OCI-LY3 (cell line): ENCODE data around the gene PLEKHM1.

Experiments used
- EZH2phosphoT487 ChIP-seq: fragments of 200-600 bp; shearing (Covaris generic); IDR thresholded peaks from 2 replicates; pipeline ENCODE4 v1.6.1; 2018; ENCODE audit warnings: antibody characterized with exemption, mixed run types, low read depth
- TF ChIP-seq, protein P1 (sequence below): fragments of 200-600, 300-600 bp; sonication (generic); IDR thresholded peaks from 2 replicates; pipeline ENCODE4 v1.5.1; 2014; ENCODE audit warnings: antibody characterized with exemption, low read length, low read depth

DNA sequence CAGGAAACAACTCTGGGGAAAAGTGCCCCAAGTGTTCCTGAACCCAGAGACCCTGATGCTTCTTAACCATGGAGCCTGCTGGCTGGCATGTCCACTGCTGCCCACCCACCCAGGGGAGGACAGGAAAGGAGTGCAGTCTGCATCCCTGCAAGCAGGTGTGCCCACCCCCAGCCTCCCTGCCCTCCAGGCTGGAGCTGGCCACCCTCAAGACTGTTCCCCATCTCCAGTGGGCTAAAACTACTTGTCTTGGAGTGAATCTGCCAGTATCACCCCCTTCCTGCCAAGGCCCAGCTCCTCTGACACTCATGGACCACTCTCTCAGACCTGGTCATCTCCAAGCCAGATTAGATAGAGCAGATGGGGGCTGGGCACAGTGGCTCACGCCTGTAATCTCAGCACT is 87.6 kb downstream of the PLEKHM1 start:
- TF ChIP-seq, protein P1, sequence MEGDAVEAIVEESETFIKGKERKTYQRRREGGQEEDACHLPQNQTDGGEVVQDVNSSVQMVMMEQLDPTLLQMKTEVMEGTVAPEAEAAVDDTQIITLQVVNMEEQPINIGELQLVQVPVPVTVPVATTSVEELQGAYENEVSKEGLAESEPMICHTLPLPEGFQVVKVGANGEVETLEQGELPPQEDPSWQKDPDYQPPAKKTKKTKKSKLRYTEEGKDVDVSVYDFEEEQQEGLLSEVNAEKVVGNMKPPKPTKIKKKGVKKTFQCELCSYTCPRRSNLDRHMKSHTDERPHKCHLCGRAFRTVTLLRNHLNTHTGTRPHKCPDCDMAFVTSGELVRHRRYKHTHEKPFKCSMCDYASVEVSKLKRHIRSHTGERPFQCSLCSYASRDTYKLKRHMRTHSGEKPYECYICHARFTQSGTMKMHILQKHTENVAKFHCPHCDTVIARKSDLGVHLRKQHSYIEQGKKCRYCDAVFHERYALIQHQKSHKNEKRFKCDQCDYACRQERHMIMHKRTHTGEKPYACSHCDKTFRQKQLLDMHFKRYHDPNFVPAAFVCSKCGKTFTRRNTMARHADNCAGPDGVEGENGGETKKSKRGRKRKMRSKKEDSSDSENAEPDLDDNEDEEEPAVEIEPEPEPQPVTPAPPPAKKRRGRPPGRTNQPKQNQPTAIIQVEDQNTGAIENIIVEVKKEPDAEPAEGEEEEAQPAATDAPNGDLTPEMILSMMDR: no peak
- no peak for TF ChIP-seq EZH2phosphoT487
